Activated T-helper 1 cell treated with Interleukin-2 at 50 U/mL for 16 hours (primary cell): Measurements from ENCODE around the gene DLX5.

Source experiments
- DNase-seq: peaks from one replicate; pipeline ENCODE4 v3.0.0-alpha.2; 2020; ENCODE audit warnings: low read depth

The DLX5 gene

GRCh38 chr7:97005183-97006054 is 19.2 kb downstream of the DLX5 start, which contains the start of gene DLX6:
TSS of gene DLX6 (plus strand) at chr7:97005553. CDS start at chr7:97005978, 425 bp downstream.
- no peak for DNase-seq

- DNase-seq: no peak
Observed at GRCh38 chr7:97004247-97005182, 20.1 kb downstream of the DLX5 start.

- no peak for DNase-seq
Observed at GRCh38 chr7:97003262-97004246, 21.1 kb downstream of the DLX5 start.

- no peak for DNase-seq
Observed at GRCh38 chr7:97002555-97003261, 21.9 kb downstream of the DLX5 start.

- DNase-seq: no peak
Observed at GRCh38 chr7:97001656-97002554, 22.7 kb downstream of the DLX5 start.

- no peak for DNase-seq
Observed at GRCh38 chr7:97001221-97001620, 23.4 kb downstream of the DLX5 start.

- no peak for DNase-seq
Observed at GRCh38 chr7:96998744-96999143, 25.9 kb downstream of the DLX5 start.

- DNase-seq: no peak
Observed at GRCh38 chr7:96998333-96998732, 26.3 kb downstream of the DLX5 start.

GRCh38 chr7:96997512-96998032 is 27.1 kb downstream of the DLX5 start:
- DNase-seq: no peak

GRCh38 chr7:96996958-96997511 is 27.6 kb downstream of the DLX5 start:
- DNase-seq: no peak

GRCh38 chr7:96996111-96996957 is 28.3 kb downstream of the DLX5 start:
- DNase-seq: no peak

- no peak for DNase-seq
Observed at GRCh38 chr7:96995406-96996110, 29.1 kb downstream of the DLX5 start.

- DNase-seq: no peak
Observed at GRCh38 chr7:96993980-96994379, 30.7 kb downstream of the DLX5 start.

- DNase-seq: no peak
Observed at GRCh38 chr7:96993094-96993865, 31.4 kb downstream of the DLX5 start.

- DNase-seq: no peak
Observed at GRCh38 chr7:96992192-96993005, 32.2 kb downstream of the DLX5 start.
